GM12873 (cell line): ENCODE data around the gene SUSD3.

Experiments used
- TF ChIP-seq, protein P1 (sequence below): IDR thresholded peaks from 2 replicates; pipeline ENCODE4 v1.5.1; 2012; ENCODE audit warnings: low read depth, mild to moderate bottlenecking, moderate library complexity, low read length, control low read depth; ENCODE audit not compliant: insufficient read depth; ENCODE audit errors: missing control alignments

Gene SUSD3

DNA sequence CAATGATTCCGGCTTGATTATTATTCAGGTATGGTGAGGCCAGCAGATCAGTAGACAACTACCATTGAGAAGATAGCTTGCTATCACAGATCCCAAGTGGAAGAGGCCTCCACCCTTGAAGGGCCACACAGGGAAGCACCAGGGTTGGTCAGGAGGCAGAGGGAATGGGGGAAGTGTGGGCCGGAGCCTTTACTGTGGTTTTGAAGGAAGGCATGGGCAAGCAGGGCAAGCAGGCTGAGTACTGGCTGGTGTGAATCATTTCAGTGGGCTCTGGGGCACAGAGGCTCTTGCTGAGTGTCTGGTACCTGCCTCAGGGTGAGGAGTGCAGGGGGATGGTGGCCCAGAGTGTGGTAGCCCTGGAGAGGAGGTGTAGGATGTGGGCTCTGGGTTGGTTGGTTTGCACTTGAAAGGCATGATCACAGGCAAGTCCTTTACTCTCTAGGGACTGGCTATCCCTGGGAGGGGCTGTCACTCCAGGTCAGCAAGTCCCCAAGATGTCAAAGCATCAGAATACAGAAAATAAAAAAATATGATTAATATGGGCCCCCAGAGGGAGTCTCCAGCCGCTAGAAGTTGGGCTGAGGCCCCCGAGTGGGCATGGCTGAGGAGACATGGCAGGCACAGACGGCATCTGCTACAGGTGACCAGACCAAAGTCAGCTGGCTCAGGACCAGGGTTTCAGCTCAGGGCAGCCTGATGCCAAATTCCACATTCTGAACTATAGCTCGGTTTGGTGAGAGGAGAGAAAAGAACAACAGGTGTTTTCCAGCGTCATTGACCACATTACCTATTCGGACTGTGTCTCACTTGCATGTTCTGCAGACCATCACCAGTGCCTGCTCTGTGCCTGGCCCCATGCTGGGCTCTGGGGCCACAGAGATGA is 9.7 kb upstream of the SUSD3 start:
- TF ChIP-seq, protein P1, sequence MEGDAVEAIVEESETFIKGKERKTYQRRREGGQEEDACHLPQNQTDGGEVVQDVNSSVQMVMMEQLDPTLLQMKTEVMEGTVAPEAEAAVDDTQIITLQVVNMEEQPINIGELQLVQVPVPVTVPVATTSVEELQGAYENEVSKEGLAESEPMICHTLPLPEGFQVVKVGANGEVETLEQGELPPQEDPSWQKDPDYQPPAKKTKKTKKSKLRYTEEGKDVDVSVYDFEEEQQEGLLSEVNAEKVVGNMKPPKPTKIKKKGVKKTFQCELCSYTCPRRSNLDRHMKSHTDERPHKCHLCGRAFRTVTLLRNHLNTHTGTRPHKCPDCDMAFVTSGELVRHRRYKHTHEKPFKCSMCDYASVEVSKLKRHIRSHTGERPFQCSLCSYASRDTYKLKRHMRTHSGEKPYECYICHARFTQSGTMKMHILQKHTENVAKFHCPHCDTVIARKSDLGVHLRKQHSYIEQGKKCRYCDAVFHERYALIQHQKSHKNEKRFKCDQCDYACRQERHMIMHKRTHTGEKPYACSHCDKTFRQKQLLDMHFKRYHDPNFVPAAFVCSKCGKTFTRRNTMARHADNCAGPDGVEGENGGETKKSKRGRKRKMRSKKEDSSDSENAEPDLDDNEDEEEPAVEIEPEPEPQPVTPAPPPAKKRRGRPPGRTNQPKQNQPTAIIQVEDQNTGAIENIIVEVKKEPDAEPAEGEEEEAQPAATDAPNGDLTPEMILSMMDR, result no peak

DNA sequence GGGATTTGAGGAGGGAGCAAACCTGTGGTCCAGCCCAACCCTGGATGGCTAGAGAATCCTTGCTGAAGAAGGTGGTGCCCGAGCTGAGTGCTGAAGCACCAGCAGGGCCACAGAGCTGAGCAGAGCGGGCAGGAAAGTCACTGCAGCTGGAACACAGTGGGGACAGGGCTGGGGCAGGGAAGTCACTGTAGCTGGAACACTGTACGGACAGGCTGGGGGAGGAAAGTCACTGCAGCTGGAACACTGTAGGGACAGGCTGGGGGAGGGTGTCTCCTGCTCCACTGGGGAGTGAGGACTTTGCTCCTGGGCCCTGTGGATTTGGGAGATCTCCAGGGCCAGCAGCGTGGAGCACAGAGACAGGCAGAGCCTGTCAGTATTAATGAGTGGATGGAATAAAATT is 9.0 kb upstream of the SUSD3 start:
- TF ChIP-seq, protein P1, result no peak

DNA sequence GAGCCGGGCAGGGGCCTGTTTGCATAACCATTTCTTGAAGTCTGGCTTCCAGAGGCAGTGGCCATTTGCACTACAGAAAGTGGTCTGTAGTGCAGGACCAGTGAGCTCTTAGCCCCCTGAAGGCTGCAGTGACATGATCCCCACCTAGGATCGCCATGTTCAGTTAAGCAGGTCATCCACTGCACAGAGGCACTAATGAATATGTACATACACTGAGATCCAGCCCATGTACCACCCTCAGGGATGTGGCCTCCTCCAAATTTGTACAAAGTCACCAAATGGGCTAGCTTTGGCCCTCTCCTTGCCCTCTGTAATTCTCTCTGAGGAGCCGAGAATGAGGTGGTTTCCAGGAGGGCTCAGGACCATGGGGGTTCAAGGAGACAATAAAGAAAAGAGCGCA is 8.3 kb upstream of the SUSD3 start:
- TF ChIP-seq, protein P1, result no peak

DNA sequence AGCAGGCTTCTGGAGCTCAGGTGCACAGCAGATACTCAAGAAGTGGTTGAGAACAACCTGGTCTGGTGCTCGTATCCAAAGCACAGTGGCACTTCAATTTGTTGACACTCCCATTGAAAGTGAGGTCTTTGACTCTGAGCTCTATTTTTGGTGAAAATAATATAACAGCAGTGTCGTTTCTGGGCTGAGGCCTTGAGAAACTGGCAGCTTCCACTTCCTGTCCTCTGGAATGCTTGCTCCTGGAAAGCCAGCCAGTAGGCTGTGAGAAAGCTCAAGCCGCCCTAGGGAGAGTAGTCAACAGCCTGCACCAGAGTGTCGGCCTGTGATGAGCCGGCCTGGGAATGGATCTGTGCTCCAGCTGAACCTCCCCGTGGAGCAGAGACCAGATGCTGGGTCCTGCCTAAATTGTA is 6.8 kb upstream of the SUSD3 start:
- TF ChIP-seq, protein P1, result no peak

DNA sequence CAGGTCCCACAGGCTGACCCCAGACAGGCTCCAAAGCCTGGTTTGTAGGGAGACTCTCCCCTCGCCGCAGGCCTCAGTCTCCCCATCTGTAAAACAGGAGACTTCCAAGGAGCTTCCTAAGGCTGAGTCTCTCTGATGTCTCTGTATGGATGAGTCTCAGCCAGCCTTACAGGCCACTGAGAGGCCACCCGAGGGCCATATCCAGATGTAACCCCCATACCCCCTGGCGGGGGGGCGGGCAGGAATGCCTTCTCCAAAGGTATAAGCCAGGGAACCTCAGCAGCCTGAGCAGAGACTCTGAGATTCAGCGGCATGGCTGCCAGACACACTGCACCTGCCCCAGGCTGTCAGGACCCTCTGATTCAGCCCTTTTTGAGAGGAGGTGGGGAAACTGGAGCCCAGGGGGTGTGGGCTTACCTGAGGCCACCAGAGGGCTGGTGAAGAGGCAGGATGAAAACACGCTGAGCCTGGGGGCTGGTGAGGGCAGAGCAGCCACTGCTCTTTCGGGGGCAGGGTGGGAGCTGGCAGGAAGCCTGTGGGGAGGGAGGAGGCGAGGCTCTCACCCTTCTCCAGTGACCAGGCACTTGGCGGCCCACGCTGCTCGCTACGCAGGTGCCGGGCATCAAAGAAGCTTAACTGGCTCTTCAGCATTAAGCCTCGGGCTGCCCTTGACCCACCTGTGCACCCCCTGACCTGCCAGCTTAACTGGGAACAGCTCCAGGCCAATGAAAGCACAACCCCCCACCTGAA is 5.5 kb upstream of the SUSD3 start:
- TF ChIP-seq, protein P1, result peak; percentile 27

DNA sequence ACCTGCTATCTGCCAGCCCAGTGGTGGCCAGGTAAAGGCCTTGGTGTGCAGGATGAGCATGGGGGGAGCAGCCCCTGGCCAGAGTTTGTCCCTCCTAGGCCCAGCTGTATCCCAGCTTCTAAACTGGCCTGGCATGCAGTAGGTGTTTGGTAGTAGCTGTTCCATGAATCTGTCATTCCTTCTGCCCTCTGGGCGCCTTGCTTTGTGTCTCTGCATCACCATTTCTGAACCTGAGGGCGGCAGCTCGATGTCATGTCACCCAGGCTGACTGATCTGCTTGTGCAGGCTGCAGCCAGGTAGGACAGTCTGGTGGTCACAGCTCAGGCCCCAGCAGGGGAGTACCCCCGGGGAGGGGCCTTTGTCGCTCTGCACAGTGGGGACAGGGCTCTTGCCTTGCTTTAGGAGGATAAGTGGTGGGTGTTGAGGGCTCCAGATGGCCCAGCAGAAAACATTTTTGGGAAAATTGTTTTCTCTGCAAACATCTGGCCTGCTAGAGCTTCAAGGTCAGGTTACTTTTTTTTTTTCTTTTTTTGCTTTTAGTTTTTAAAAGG is 4.6 kb upstream of the SUSD3 start:
- TF ChIP-seq, protein P1, result no peak

DNA sequence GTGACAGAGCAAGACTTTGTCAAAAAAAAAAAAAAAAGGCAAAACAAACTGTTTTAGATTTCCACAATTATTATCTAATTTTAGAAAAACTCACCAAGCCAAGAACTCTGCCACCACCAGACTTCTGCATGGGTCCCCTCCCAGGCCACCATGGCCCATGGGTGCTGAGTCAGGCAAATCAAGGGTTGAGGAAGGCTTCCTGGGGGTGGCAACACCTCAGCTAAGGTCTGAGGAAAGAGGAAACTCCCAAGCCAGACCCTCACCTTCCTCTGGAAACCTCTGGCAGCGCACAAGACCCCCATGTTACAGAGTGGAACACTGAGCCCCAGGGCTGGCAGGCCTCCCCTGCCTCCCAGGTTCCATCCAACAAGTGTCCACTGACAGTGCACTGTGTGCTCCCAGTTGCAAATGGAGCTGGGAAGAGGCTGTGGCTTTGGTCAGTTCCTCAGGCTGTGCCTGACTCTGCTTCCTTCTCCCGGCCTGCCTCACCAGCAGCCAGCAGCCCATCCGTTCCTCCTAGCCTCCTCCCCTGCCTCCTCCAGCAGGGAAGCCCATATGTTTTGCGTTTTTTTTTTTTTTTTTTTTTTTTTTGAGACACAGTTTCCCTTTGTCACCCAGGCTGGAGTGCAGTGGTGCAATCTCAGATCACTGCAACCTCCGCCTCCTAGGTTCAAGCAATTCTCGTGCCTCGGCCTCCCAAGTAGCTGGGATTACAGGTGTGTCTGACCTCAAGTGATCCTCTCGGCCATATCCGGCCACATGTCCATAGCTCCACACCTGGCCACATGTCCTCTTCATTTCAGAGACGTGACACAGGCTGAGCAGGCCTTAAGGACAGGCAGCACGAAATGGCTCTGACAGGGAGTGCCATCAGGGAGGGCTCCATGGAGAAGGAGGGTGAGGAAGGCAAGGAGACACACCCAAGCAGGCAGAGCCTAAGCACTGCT is 3.5 kb upstream of the SUSD3 start:
- TF ChIP-seq, protein P1, result no peak
